ENCODE results near the gene SHISA9. TPM values are rescaled to one million over a fixed set of nuclear protein-coding genes. Genes with fewer than 3 reads are reported as not detected.

The SHISA9 gene
- total and polyA plus RNA-seq, 2 donors, result 0.05 to 0.07 TPM

GRCh38 chr16:13041180-13041579 is 139.8 kb downstream of the SHISA9 start:
- Histone ChIP-seq H3K4me3 (ENCODE audit: low read length in 2 of 2) (no peak overlapping the region), H3K27me3 (ENCODE audit: control insufficient read depth in 2 of 2, insufficient read depth in 1 of 2, low read length in 1 of 2) (no peaks in the 10 kb centered on the region), H3K36me3 (ENCODE audit: control insufficient read depth in 2 of 2, insufficient read depth in 2 of 2, low read length in 1 of 2) (no peaks in the 10 kb centered on the region), H3K4me1 (ENCODE audit: control insufficient read depth in 2 of 2, insufficient read depth in 2 of 2, low read length in 2 of 2) (no peaks in the 10 kb centered on the region), H3K27ac (ENCODE audit: low read depth in 1 of 2, low read length in 1 of 2) (no peak overlapping the region), H3K9me3 (ENCODE audit: control insufficient read depth in 2 of 2, insufficient read depth in 1 of 2, low read length in 1 of 2) (no peaks in the 10 kb centered on the region)
- 76% methylated on average over 1 of the region's 1 CpG for WGBS
- no peak for DNase-seq (ENCODE audit: low read depth in 6 of 9, low spot score in 9 of 9)

GRCh38 chr16:13041646-13042290 is 140.4 kb downstream of the SHISA9 start:
- no peak overlapping the region for H3K4me3 ChIP-seq (ENCODE audit: low read length in 2 of 2)
- H3K27ac ChIP-seq (ENCODE audit: low read depth in 1 of 2, low read length in 1 of 2), result no peak overlapping the region
- H3K27me3 ChIP-seq (ENCODE audit: control insufficient read depth in 2 of 2, insufficient read depth in 1 of 2, low read length in 1 of 2), result no peaks in the 10 kb centered on the region
- H3K9me3 ChIP-seq (ENCODE audit: control insufficient read depth in 2 of 2, insufficient read depth in 1 of 2, low read length in 1 of 2), result no peaks in the 10 kb centered on the region
- no peak for DNase-seq (ENCODE audit: low read depth in 6 of 9, low spot score in 9 of 9)
- no peaks in the 10 kb centered on the region for H3K4me1 ChIP-seq (ENCODE audit: control insufficient read depth in 2 of 2, insufficient read depth in 2 of 2, low read length in 2 of 2)
- 79% methylated on average over 5 of the region's 5 CpGs for WGBS
- no peaks in the 10 kb centered on the region for H3K36me3 ChIP-seq (ENCODE audit: control insufficient read depth in 2 of 2, insufficient read depth in 2 of 2, low read length in 1 of 2)

- H3K36me3 ChIP-seq (ENCODE audit: control insufficient read depth in 2 of 2, insufficient read depth in 2 of 2, low read length in 1 of 2), result no peaks in the 10 kb centered on the region
- no peak overlapping the region for H3K27ac ChIP-seq (ENCODE audit: low read depth in 1 of 2, low read length in 1 of 2)
- H3K9me3 ChIP-seq (ENCODE audit: control insufficient read depth in 2 of 2, insufficient read depth in 1 of 2, low read length in 1 of 2), result no peaks in the 10 kb centered on the region
- H3K4me3 ChIP-seq (ENCODE audit: low read length in 2 of 2), result no peak overlapping the region
- no peak for DNase-seq (ENCODE audit: low read depth in 6 of 9, low spot score in 9 of 9)
- no peaks in the 10 kb centered on the region for H3K4me1 ChIP-seq (ENCODE audit: control insufficient read depth in 2 of 2, insufficient read depth in 2 of 2, low read length in 2 of 2)
- no peaks in the 10 kb centered on the region for H3K27me3 ChIP-seq (ENCODE audit: control insufficient read depth in 2 of 2, insufficient read depth in 1 of 2, low read length in 1 of 2)
These were observed 140.9 kb downstream of the SHISA9 start for GRCh38 chr16:13042291-13042685.

- Histone ChIP-seq H3K4me1 (ENCODE audit: control insufficient read depth in 2 of 2, insufficient read depth in 2 of 2, low read length in 2 of 2) (no peaks in the 10 kb centered on the region), H3K27ac (ENCODE audit: low read depth in 1 of 2, low read length in 1 of 2) (no peak overlapping the region), H3K27me3 (ENCODE audit: control insufficient read depth in 2 of 2, insufficient read depth in 1 of 2, low read length in 1 of 2) (no peaks in the 10 kb centered on the region), H3K4me3 (ENCODE audit: low read length in 2 of 2) (no peak overlapping the region), H3K9me3 (ENCODE audit: control insufficient read depth in 2 of 2, insufficient read depth in 1 of 2, low read length in 1 of 2) (no peaks in the 10 kb centered on the region), H3K36me3 (ENCODE audit: control insufficient read depth in 2 of 2, insufficient read depth in 2 of 2, low read length in 1 of 2) (no peaks in the 10 kb centered on the region)
- no peak for DNase-seq (ENCODE audit: low read depth in 6 of 9, low spot score in 9 of 9)
- WGBS, result 94% methylated on average over 3 of the region's 3 CpGs
These were observed 144.8 kb downstream of the SHISA9 start for GRCh38 chr16:13046061-13046821.

- H3K36me3 ChIP-seq (ENCODE audit: control insufficient read depth in 2 of 2, insufficient read depth in 2 of 2, low read length in 1 of 2), result no peaks in the 10 kb centered on the region
- no peaks in the 10 kb centered on the region for H3K27me3 ChIP-seq (ENCODE audit: control insufficient read depth in 2 of 2, insufficient read depth in 1 of 2, low read length in 1 of 2)
- no peak overlapping the region for H3K4me3 ChIP-seq (ENCODE audit: low read length in 2 of 2)
- WGBS, result 77% methylated on average over 1 of the region's 1 CpG
- no peak for DNase-seq (ENCODE audit: low read depth in 6 of 9, low spot score in 9 of 9)
- H3K9me3 ChIP-seq (ENCODE audit: control insufficient read depth in 2 of 2, insufficient read depth in 1 of 2, low read length in 1 of 2), result no peaks in the 10 kb centered on the region
- no peaks in the 10 kb centered on the region for H3K4me1 ChIP-seq (ENCODE audit: control insufficient read depth in 2 of 2, insufficient read depth in 2 of 2, low read length in 2 of 2)
- H3K27ac ChIP-seq (ENCODE audit: low read depth in 1 of 2, low read length in 1 of 2), result no peak overlapping the region
These were observed 145.9 kb downstream of the SHISA9 start for GRCh38 chr16:13047276-13047675.

- H3K4me3 ChIP-seq (ENCODE audit: low read length in 2 of 2), result no peak overlapping the region
- no peak overlapping the region for H3K27ac ChIP-seq (ENCODE audit: low read depth in 1 of 2, low read length in 1 of 2)
- WGBS, result 96% methylated on average over 3 of the region's 3 CpGs
- H3K4me1 ChIP-seq (ENCODE audit: control insufficient read depth in 2 of 2, insufficient read depth in 2 of 2, low read length in 2 of 2), result no peaks in the 10 kb centered on the region
- no peaks in the 10 kb centered on the region for H3K36me3 ChIP-seq (ENCODE audit: control insufficient read depth in 2 of 2, insufficient read depth in 2 of 2, low read length in 1 of 2)
- H3K9me3 ChIP-seq (ENCODE audit: control insufficient read depth in 2 of 2, insufficient read depth in 1 of 2, low read length in 1 of 2), result no peaks in the 10 kb centered on the region
- no peaks in the 10 kb centered on the region for H3K27me3 ChIP-seq (ENCODE audit: control insufficient read depth in 2 of 2, insufficient read depth in 1 of 2, low read length in 1 of 2)
- no peak for DNase-seq (ENCODE audit: low read depth in 6 of 9, low spot score in 9 of 9)
These were observed 148.3 kb downstream of the SHISA9 start for GRCh38 chr16:13049688-13050087.

- Histone ChIP-seq H3K9me3 (ENCODE audit: control insufficient read depth in 2 of 2, insufficient read depth in 1 of 2, low read length in 1 of 2) (no peaks in the 10 kb centered on the region), H3K36me3 (ENCODE audit: control insufficient read depth in 2 of 2, insufficient read depth in 2 of 2, low read length in 1 of 2) (no peaks in the 10 kb centered on the region), H3K27me3 (ENCODE audit: control insufficient read depth in 2 of 2, insufficient read depth in 1 of 2, low read length in 1 of 2) (no peaks in the 10 kb centered on the region), H3K4me3 (ENCODE audit: low read length in 2 of 2) (no peak overlapping the region), H3K27ac (ENCODE audit: low read depth in 1 of 2, low read length in 1 of 2) (no peak overlapping the region), H3K4me1 (ENCODE audit: control insufficient read depth in 2 of 2, insufficient read depth in 2 of 2, low read length in 2 of 2) (no peaks in the 10 kb centered on the region)
- no peak for DNase-seq (ENCODE audit: low read depth in 6 of 9, low spot score in 9 of 9)
- WGBS, result 96% methylated on average over 1 of the region's 1 CpG
These were observed 151.0 kb downstream of the SHISA9 start for GRCh38 chr16:13052431-13052830.

- no peak for DNase-seq (ENCODE audit: low read depth in 6 of 9, low spot score in 9 of 9)
- H3K4me1 ChIP-seq (ENCODE audit: control insufficient read depth in 2 of 2, insufficient read depth in 2 of 2, low read length in 2 of 2), result no peaks in the 10 kb centered on the region
- no peak overlapping the region for H3K4me3 ChIP-seq (ENCODE audit: low read length in 2 of 2)
- no peaks in the 10 kb centered on the region for H3K36me3 ChIP-seq (ENCODE audit: control insufficient read depth in 2 of 2, insufficient read depth in 2 of 2, low read length in 1 of 2)
- WGBS, result 87% methylated on average over 3 of the region's 3 CpGs
- H3K27ac ChIP-seq (ENCODE audit: low read depth in 1 of 2, low read length in 1 of 2), result no peak overlapping the region
- H3K9me3 ChIP-seq (ENCODE audit: control insufficient read depth in 2 of 2, insufficient read depth in 1 of 2, low read length in 1 of 2), result no peaks in the 10 kb centered on the region
- no peaks in the 10 kb centered on the region for H3K27me3 ChIP-seq (ENCODE audit: control insufficient read depth in 2 of 2, insufficient read depth in 1 of 2, low read length in 1 of 2)
These were observed 154.1 kb downstream of the SHISA9 start for GRCh38 chr16:13055480-13055879.

- Histone ChIP-seq H3K4me3 (ENCODE audit: low read length in 2 of 2) (no peak overlapping the region), H3K36me3 (ENCODE audit: control insufficient read depth in 2 of 2, insufficient read depth in 2 of 2, low read length in 1 of 2) (no peaks in the 10 kb centered on the region), H3K9me3 (ENCODE audit: control insufficient read depth in 2 of 2, insufficient read depth in 1 of 2, low read length in 1 of 2) (no peaks in the 10 kb centered on the region), H3K27ac (ENCODE audit: low read depth in 1 of 2, low read length in 1 of 2) (no peak overlapping the region), H3K27me3 (ENCODE audit: control insufficient read depth in 2 of 2, insufficient read depth in 1 of 2, low read length in 1 of 2) (no peaks in the 10 kb centered on the region), H3K4me1 (ENCODE audit: control insufficient read depth in 2 of 2, insufficient read depth in 2 of 2, low read length in 2 of 2) (no peaks in the 10 kb centered on the region)
- 84% methylated on average over 5 of the region's 5 CpGs for WGBS
- no peak for DNase-seq (ENCODE audit: low read depth in 6 of 9, low spot score in 9 of 9)
These were observed 155.2 kb downstream of the SHISA9 start for GRCh38 chr16:13056607-13057006.

Measured in thymus (tissue), 11 donors.